A673 (cell line): ENCODE results near the gene ADAMTS3. TPM values are rescaled to one million over a fixed set of nuclear protein-coding genes. Genes with fewer than 3 reads are reported as not detected.

ENCODE experiments used
- BruUV-seq: library from RNA; stranded (reverse); fragments of 400-500 nt; replicated peaks from 2 replicates; lab custom pipeline; 2021; lab: Mats Ljungman, UMichigan
- CTCF ChIA-PET: fragments of 300-600 bp; sonication (Branson Sonifier 250); formaldehyde crosslinking; loops from one replicate; lab custom pipeline; 2022; ENCODE audit warnings: antibody characterized with exemption; lab: Charles Lee
- POLR2A ChIA-PET: fragments of 300-600 bp; sonication (Branson Sonifier 250); formaldehyde crosslinking; loops from one replicate; lab custom pipeline; 2022; ENCODE audit warnings: antibody characterized with exemption; ENCODE audit not compliant: low non-redundant PET; lab: Charles Lee
- DNase-seq: peaks from one replicate; pipeline ENCODE4 v3.0.0-alpha.2; 2015; ENCODE audit warnings: low spot score
- H3K27ac ChIP-seq: fragments of 200-600 bp; sonication (generic); 2 replicates; pipeline ENCODE4 v1.5.1; 2016; ENCODE audit warnings: mixed run types, low read depth, mild to moderate bottlenecking, mixed read lengths, antibody characterized with exemption, low read length; ENCODE audit not compliant: poor library complexity, severe bottlenecking
- H3K27me3 ChIP-seq: fragments of 200-600 bp; sonication (generic); replicated peaks from 2 replicates; pipeline ENCODE4 v1.6.1; 2017; ENCODE audit warnings: mixed run types, low read depth, mild to moderate bottlenecking, mixed read lengths, antibody characterized with exemption, low read length; ENCODE audit not compliant: insufficient read depth, poor library complexity
- H3K36me3 ChIP-seq: fragments of 200-600 bp; sonication (generic); 2 replicates; pipeline ENCODE4 v1.6.1; 2016; ENCODE audit warnings: mixed run types, mild to moderate bottlenecking, mixed read lengths, antibody characterized with exemption, low read length; ENCODE audit not compliant: insufficient read depth, poor library complexity, severe bottlenecking
- H3K4me1 ChIP-seq: fragments of 200-600 bp; sonication (generic); 2 replicates; pipeline ENCODE4 v1.6.1; 2017; ENCODE audit warnings: mixed run types, mild to moderate bottlenecking, mixed read lengths, antibody characterized with exemption, low read length; ENCODE audit not compliant: insufficient read depth, poor library complexity, severe bottlenecking
- H3K4me3 ChIP-seq: fragments of 200-600 bp; sonication (generic); 2 replicates; pipeline ENCODE4 v1.5.1; 2016; ENCODE audit warnings: low read depth, mixed run types, mild to moderate bottlenecking, mixed read lengths, low read length; ENCODE audit not compliant: poor library complexity, severe bottlenecking
- H3K9me3 ChIP-seq: fragments of 200-600 bp; sonication (generic); 2 replicates; pipeline ENCODE4 v1.6.1; 2016; ENCODE audit warnings: mixed run types, low read depth, mild to moderate bottlenecking, mixed read lengths, antibody characterized with exemption, low read length; ENCODE audit not compliant: poor library complexity, severe bottlenecking
- CTCF ChIP-seq: fragments of 300-800, 200-600 bp; sonication (generic); conservative IDR thresholded peaks from 2 replicates; pipeline ENCODE4 v1.5.1; 2017; ENCODE audit warnings: low read depth, mild to moderate bottlenecking, antibody characterized with exemption, low read length, moderate library complexity, mixed read lengths
- EZH2 ChIP-seq: fragments of 200-600 bp; sonication (generic); IDR thresholded peaks from 2 replicates; pipeline ENCODE4 v1.6.1; 2017; ENCODE audit warnings: borderline replicate concordance, low read depth, mild to moderate bottlenecking, mixed read lengths, antibody characterized with exemption, low read length; ENCODE audit not compliant: poor library complexity, severe bottlenecking
- intact Hi-C: fragments of 100-400 bp; cut with micrococcal nuclease; formaldehyde crosslinking; loops from one replicate; pipeline ENCODE4 v1.10.0; 2022; ENCODE audit not compliant: unreplicated experiment
- total RNA-seq: library from RNA; stranded (reverse); gene quantifications from 2 replicates; pipeline ENCODE4 v1.2.3, GENCODE V29; 2021

The ADAMTS3 gene
- total RNA-seq, 1 experiment from 2014 or later, result 0.17 TPM

- intact Hi-C loops, result no loop called here
- Histone ChIP-seq H3K27ac (no peak overlapping the region), H3K9me3 (no peaks in the 10 kb centered on the region), H3K4me3 (no peak overlapping the region), H3K36me3 (no peaks in the 10 kb centered on the region), H3K27me3 (no peaks in the 10 kb centered on the region), H3K4me1 (no peaks in the 10 kb centered on the region)
- BruUV-seq, result no TSS peak
- peak; percentile 0 for DNase-seq
- ChIA-PET CTCF (no interaction called here), POLR2A (no interaction called here)
- no peak for TF ChIP-seq CTCF
- no peak for TF ChIP-seq EZH2
Measured at GRCh38 chr4:72604324-72604723, 35.3 kb upstream of the ADAMTS3 start.

GRCh38 chr4:72602396-72603376 is 33.7 kb upstream of the ADAMTS3 start:
- intact Hi-C loops, result no loop called here
- Histone ChIP-seq H3K9me3 (no peaks in the 10 kb centered on the region), H3K4me1 (no peaks in the 10 kb centered on the region), H3K4me3 (no peak overlapping the region), H3K27me3 (no peaks in the 10 kb centered on the region), H3K36me3 (no peaks in the 10 kb centered on the region), H3K27ac (no peak overlapping the region)
- CTCF ChIA-PET, result no interaction called here
- BruUV-seq, result no TSS peak
- POLR2A ChIA-PET, result no interaction called here
- TF ChIP-seq EZH2 (no peak), CTCF (no peak)
- DNase-seq, result no peak

GRCh38 chr4:72591547-72592454 is 22.8 kb upstream of the ADAMTS3 start:
- no TSS peak for BruUV-seq
- Histone ChIP-seq H3K4me1 (no peaks in the 10 kb centered on the region), H3K36me3 (no peaks in the 10 kb centered on the region), H3K27ac (no peak overlapping the region), H3K9me3 (no peaks in the 10 kb centered on the region), H3K27me3 (no peaks in the 10 kb centered on the region), H3K4me3 (no peak overlapping the region)
- intact Hi-C loops, result no loop called here
- ChIA-PET CTCF (no interaction called here), POLR2A (interaction anchor here (0.7 kb wide), 1 partner anchor 409 kb away, joined by 3 read pairs; no protein-coding TSS in a partner anchor)
- no peak for DNase-seq
- no peak for TF ChIP-seq EZH2
- TF ChIP-seq CTCF, result no peak
